NCI-H2029 (cell line): ENCODE data around the gene UBTD1.
"Not testable (repeated sequence)": the region's sequence is repeated elsewhere in the genome, so short reads cannot be mapped to it uniquely, and the experiment has no call there.

ENCODE experiments used
- DNase-seq: peaks from one replicate; lab custom pipeline; 2025; lab: John Stamatoyannopoulos, UW

UBTD1 gene

GRCh38 chr10:97498841-97499560, at the start of gene UBTD1:
Gene UBTD1, plus strand, starts transcription at chr10:97498924. Its CDS starts 280 bp downstream, at chr10:97499204.
- DNase-seq: no peak

DNA sequence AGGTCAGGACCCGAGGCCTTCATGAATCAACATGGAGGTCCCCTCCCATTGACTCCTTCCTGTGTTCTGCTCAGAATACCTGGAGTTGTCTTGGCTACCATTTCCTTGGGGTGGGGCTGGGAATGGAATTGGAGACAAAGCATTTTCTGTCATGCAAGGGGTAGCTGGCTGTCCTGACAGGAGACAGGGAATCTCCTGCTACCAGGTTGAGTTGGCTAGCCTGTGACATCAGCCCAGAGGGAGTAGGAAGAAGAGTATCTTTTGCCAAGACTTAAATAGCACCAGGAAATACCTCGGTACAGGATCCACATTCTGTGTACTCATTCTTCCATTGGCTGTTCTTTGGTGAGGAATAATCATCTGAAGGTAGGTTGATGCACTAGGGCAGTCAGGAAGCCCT, 47.9 kb upstream of the UBTD1 start:
- no peak for DNase-seq

DNA sequence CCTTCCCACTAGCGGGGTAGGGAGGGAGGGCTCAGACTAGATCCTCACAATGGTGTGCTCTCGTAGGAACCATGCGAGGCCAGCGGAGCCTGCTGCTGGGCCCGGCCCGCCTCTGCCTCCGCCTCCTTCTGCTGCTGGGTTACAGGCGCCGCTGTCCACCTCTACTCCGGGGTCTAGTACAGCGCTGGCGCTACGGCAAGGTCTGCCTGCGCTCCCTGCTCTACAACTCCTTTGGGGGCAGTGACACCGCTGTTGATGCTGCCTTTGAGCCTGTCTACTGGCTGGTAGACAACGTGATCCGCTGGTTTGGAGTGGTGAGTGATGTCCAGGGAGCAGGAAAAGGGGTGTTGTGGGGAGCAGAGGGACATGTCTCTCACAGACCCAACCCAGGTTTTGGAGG, 47.1 kb upstream of the UBTD1 start:
- DNase-seq: no peak

DNA sequence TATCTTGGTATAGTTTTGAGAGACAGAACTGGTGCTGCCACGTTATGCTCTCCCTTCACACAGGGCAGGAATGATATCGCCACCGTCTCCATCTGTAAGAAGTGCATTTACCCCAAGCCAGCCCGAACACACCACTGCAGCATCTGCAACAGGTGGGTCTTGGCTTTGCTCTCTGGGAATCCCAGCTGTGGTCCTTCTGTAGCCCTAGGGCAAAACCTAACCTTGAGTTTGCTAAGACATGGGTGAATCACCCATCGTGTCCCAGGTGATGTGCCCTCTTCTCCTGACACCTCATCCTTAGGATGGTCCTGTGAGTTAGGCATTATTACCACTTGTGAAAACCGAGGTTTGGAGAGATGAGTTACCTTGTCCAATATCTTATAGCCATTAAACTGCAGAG, 46.4 kb upstream of the UBTD1 start:
- no peak for DNase-seq

- DNase-seq: peak; percentile 6
Observed at GRCh38 chr10:97454330-97455036, 44.2 kb upstream of the UBTD1 start.

DNA sequence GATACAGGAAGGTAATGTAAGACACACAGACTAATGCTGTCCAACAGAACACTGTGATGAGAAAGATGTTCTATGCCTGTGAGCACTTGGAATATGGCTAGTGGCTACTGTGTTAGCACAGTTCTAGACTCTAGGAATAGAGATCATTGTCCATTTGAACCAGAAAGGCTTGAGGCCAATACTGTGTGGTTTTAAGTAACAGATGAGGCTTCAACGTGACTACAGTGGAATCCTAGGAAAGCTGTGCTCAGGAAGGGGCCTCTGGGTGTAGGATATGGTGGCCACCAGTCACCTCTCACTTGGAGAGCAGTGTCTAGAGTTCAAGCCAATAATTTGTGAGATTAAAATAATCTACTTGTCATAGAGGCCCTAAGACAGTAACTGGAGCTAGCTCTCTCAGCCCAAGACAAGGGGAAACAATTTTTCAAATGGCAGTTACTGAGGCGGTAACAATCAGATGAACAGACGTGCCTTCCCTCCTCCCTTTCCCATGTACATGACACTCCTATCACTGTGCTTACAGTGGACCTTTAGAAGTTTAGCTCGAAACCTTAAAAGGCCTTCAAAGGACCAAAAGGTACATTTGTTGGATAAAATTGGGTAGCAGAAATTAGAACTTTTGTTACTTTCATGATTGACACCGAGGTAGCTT, 42.6 kb upstream of the UBTD1 start:
- no peak for DNase-seq

DNA sequence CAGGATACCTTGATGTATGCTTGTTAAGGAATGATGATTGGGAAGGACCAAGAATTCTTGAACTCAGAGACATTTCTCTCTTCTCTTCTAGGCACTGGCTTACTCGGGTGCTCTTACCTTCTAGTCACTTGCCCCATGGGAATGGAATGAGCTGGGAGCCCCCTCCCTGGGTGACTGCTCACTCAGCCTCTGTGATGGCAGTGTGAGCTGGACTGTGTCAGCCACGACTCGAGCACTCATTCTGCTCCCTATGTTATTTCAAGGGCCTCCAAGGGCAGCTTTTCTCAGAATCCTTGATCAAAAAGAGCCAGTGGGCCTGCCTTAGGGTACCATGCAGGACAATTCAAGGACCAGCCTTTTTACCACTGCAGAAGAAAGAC, 42.0 kb upstream of the UBTD1 start:
- no peak for DNase-seq

DNA sequence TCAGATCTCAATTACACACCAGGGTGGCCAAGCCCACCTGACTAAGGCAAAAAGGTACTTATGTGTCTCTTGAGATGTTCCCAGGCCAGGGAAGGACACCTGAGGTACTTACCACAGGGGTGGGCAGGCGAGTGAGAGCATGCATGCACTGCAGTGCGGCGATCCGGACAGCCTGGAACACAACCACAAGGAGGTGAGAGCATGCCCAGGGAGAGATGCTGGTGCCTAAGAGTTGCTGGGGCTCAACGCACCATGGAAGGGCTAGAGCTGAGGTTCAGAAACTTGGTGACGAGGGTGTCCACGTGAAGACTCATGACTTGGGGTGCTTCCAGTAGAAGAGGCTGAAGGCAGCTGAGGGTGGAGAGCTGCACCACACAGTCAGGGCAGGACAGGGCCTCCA, 39.6 kb upstream of the UBTD1 start:
- no peak for DNase-seq

DNA sequence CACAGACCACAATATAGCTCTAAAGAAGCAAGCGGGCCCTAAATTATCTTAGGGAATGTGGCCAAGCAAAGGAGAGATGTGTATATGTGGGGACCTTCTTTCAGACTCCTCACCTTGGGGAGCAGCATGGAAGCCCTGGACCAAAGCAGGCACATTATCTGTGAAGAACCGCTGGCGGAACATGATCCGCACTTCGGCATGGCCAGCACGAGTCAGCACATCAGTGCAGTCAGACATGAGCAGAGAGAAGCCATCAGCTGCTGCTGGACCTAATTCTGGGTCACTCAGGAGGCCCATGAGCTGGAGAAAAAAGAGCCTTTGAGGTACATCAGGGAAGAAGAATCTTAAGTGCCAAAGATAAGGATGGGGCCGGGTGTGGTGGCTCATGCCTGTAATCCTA, 38.8 kb upstream of the UBTD1 start:
- DNase-seq: no peak

- no peak for DNase-seq
Observed at GRCh38 chr10:97462309-97462708, 36.4 kb upstream of the UBTD1 start.

DNA sequence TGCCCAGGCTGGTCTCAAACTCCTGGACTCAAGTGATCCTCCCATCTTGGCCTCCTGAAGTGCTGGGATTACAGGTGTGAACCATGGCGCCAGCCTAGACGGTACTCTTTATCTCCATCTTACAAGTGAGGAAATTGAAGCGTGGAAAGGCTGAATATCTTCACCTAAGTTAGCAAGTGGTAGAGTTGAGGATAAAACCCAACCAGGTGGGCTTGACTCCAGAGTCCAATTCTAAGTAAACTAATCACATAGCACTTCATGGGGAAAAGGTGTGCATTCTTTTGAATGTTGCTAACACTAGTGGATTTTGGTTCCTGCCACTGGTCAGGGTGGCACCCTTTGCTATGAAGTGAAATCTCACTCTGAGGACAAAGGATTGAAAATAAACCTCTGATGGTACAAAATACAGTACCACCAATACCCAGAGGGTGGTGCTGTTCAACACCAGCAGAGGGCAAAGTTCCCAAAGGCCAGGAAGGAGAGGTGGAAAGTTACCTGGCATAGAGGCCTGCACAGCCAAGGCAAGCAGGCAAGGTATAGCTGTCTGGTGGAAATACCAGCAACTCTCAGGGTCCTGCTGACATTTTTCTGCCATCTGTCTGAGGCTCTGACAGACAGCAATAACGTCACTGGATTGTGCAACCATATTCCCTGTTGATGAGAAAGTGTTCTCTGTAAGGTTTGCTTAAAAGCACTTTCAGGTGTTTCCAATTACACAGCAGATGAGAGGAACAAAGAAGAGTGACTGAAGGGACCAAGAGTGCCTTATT, 35.2 kb upstream of the UBTD1 start:
- DNase-seq: no peak

GRCh38 chr10:97464226-97464625, 34.5 kb upstream of the UBTD1 start:
- no peak for DNase-seq

DNA sequence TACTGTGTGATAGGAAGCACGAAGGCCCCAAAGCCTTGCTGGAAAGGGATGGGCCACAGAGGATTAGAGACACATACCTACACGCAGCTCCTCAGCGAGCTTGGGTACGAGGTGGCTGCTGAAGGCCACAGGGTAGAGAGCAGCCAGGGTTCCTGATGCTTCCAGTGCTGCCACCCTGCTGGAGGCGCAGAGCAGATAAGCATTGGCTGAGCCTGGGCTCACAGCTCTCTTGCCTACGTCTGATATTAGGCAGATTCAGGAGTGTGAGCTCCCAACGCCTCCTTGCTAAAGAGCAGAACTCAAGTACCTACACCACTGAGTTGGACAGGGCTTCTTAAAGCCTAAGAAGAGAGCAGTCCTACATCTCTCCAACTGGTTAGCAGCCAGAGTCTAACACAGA, 32.7 kb upstream of the UBTD1 start:
- DNase-seq: no peak

GRCh38 chr10:97466755-97467154, 32.0 kb upstream of the UBTD1 start:
- DNase-seq: no peak

GRCh38 chr10:97468162-97468561, 30.6 kb upstream of the UBTD1 start:
- DNase-seq: peak; percentile 48

DNA sequence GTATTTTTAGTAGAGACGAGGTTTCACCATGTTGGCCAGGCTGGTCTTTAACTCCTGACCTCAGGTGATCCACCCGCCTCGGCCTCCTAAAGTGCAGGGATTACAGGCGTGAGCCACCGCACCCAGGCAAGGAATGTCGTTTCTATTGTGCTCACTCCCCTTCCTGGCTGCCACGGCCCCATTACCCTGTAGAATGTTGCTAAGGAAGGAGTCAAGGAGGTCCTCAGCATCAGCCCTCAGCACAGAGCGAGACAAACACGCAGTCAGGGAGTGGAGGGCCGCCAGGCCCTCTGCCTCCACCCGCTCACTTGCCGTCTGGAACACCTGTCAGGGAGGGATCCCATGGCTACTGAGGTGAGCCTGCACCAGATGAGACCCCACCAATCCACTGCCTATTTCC, 29.9 kb upstream of the UBTD1 start:
- not testable (repeated sequence) for DNase-seq

- DNase-seq: no peak
Observed at GRCh38 chr10:97474918-97475317, 23.8 kb upstream of the UBTD1 start.

GRCh38 chr10:97475936-97476594, 22.7 kb upstream of the UBTD1 start:
- DNase-seq: no peak

GRCh38 chr10:97479410-97479809, 19.3 kb upstream of the UBTD1 start:
- not testable (repeated sequence) for DNase-seq

DNA sequence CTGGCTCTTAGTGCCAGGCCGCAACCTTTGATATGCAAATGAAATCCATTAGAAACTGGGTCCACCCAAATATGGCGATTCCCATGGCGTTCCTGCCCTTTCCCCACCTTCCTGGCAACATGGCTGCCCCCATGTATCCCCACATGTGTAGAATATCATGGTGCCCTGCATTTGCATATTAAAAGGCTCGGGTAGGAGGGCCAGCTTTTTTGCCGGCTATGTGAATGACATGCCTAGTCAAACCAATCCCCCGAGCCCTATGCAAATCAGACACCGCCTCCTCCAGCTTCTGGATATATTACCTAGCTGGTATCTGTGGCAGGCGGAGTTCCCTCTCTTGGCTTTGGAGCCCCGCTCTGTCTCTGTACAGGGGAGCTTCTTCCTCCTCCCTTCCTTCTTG, 18.8 kb upstream of the UBTD1 start:
- no peak for DNase-seq

DNA sequence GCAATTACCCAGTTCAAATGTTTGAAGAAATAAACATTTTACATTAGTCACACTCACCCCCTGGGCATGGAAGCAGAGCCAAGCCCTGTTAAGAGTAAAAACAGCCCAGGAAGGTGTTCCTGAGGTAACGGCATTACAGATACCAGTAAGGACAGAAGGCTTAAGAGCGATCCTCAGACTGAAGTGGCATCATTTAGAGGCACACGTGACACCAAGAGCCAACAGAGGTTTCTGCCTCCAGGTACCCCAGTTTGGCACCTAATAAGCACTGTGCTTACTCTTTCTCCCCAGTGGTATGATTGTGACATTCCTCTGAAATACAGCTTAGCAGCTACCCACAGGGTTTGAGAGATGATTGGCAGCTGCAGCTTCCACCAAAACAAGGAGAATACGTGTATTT, 17.7 kb upstream of the UBTD1 start:
- no peak for DNase-seq

DNA sequence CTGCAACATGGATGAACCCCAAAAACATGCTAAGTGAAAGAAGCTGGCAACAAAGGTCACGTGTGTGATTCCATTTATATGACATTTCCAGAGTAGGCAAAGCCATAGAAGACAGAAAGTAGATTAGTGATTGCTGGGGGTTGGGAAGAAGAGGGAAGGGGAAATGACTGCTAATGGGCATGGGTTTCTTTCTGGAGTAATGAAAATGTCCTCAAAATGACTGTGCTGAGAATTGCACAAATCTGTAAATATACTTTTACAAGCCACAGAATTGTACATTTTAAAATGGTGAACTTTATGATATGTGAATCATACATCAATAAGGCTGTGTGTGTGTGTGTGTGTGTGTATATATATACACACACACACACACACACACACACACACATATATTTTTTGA, 16.3 kb upstream of the UBTD1 start:
- DNase-seq: no peak
